Mammary epithelial cell (primary cell): ENCODE measurements around the gene SPATA25.

Experiments
- EZH2 ChIP-seq: IDR thresholded peaks from 2 replicates; pipeline ENCODE4 v1.6.1; 2012; ENCODE audit warnings: low read length, inconsistent platforms, borderline replicate concordance
- TF ChIP-seq, protein P1 (sequence below), 2 donors: IDR thresholded peaks in 1 of 2; conservative IDR thresholded peaks in 1 of 2; 2 replicates each; pipeline ENCODE4 v1.5.1; 2011 to 2012; ENCODE audit warnings: inconsistent platforms in 2 of 2, low read length in 2 of 2, mild to moderate bottlenecking in 2 of 2, control low read depth in 1 of 2, low read depth in 1 of 2; ENCODE audit not compliant: insufficient read depth in 1 of 2; ENCODE audit errors: extremely low read depth in 1 of 2

DNA sequence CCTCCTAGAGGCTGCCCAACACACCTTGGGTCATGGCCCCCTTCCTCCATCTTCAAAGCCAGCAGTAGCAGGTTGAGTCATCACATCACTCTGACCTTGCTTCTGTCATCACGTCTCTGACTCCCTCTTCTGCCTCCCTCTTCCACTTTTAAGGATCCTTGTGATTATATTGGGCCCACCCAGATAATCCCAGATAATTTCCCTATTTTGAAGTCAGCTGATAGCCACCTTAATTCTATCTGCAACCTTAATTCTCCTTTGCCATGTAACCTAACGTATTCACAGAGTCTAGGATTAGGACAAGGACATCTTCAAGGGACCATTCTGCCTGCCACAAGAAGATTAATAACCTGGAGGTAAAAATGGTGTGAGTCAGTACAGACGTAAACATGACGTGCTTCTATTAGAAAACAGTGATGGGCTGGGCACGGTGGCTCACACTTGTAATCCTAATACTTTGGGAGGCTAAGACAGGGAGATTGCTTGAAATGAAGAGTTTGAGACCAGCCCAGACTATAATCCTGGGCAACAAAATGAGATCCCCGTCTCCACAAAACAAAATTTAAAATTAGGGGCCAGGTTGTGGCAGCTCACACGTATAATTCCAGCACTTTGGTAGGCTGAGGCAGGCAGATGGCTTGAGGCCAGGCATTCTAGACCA is 26.7 kb downstream of the SPATA25 start:
- TF ChIP-seq, protein P1, sequence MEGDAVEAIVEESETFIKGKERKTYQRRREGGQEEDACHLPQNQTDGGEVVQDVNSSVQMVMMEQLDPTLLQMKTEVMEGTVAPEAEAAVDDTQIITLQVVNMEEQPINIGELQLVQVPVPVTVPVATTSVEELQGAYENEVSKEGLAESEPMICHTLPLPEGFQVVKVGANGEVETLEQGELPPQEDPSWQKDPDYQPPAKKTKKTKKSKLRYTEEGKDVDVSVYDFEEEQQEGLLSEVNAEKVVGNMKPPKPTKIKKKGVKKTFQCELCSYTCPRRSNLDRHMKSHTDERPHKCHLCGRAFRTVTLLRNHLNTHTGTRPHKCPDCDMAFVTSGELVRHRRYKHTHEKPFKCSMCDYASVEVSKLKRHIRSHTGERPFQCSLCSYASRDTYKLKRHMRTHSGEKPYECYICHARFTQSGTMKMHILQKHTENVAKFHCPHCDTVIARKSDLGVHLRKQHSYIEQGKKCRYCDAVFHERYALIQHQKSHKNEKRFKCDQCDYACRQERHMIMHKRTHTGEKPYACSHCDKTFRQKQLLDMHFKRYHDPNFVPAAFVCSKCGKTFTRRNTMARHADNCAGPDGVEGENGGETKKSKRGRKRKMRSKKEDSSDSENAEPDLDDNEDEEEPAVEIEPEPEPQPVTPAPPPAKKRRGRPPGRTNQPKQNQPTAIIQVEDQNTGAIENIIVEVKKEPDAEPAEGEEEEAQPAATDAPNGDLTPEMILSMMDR (conservative IDR thresholded peaks at IDR 0.05 in 1 of 2, IDR thresholded peaks at IDR 0.05 in 1 of 2; ENCODE audit: extremely low read depth in 1 of 2, insufficient read depth in 1 of 2, low read depth in 1 of 2, low read length in 2 of 2) = no peak
- TF ChIP-seq EZH2 = no peak
